Transverse colon (tissue), 3 donors: Measurements from ENCODE around the gene GMDS.

Experiments used
- POLR2A ChIP-seq: fragments of 450-650 bp; IDR thresholded peaks from one replicate; pipeline ENCODE4 v1.6.1; 2016; ENCODE audit warnings: antibody characterized with exemption, mild to moderate bottlenecking, moderate library complexity
- POLR2AphosphoS5 ChIP-seq, 3 donors: sonication (generic); formaldehyde crosslinking; IDR thresholded peaks; one replicate each; pipeline ENCODE4 v1.6.1; 2016; ENCODE audit warnings: antibody characterized with exemption in 3 of 3

GRCh38 chr6:1972962-1973361 is 272.4 kb downstream of the GMDS start:
- no peak for TF ChIP-seq POLR2A
- TF ChIP-seq POLR2AphosphoS5 (IDR thresholded peaks at IDR 0.05): no peak
